GM21367 (cell line): ENCODE measurements around the gene PSEN2.
A peak's percentile ranks its signal among the peaks of the same experiment; 100 is the strongest.
"Not testable (repeated sequence)": the region's sequence is repeated elsewhere in the genome, so short reads cannot be mapped to it uniquely, and the experiment has no call there.

Experiments
- ATAC-seq: cut with Tn5 transposase; IDR thresholded peaks from one replicate; pipeline ENCODE4 v1.9.1; 2021; ENCODE audit not compliant: unreplicated experiment

Gene PSEN2

DNA sequence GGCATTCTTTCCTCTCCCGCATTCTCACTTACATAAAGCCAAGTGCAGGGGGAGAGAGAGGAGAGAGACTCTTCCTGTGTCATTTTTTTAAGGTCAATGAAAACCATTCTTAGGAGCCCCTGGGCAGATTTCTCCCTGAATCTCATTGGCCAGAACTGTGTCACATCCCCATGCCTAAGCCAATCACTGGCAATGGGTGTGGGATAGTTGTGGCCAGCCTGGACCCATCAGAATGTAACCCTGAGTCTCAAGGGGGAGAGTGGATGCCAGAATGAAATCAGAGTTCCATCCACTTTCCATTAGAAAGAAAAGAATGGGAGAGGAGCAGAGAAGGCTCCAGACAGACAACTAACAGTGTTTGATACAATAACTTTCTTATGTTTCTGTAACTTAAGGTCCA lies 38.5 kb downstream of the PSEN2 start:
- ATAC-seq = no peak

DNA sequence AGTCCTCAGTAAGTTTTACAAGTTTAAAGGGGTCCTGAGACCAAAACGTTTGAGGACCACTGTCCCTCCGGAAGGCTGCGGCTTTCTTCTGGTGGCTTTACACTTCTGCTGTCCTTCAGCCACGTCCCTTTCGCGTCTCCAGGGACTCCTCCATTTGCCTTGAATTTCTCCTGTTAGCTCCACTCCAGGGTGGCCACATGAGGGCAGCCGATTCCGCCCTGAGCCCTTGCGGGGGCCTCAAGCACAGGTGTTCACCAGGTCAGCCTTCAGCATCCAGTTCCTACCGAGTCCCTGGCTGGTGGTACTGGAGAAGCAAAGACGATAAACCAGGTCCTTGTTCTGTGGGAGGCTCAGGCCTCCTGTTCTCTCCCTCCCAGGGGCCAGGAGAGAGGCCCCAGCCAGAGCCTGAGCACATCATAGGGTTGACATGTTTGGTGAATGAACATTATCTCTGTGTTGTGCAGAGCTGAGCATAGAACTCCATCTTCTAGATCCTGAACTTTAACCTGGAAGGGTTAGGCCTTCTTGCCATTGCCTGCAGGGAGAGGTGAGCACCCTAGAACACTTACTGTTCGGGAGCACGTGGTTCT lies 42.3 kb downstream of the PSEN2 start:
- peak; percentile 57 for ATAC-seq

DNA sequence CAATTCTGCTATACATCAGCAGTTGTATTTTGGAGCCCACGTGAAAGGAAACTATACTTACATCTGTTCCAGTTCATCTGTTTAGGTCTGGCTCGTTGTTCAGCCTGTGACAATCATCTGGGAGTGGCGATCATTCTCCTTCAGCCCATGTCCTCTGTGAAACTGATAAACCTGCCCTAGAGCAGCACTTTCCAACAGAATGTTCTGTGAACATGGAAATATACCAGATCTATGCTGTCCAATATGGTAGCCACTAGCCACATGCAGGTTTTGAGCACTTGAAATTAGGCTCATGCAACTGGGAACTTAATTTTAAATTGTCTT lies 45.2 kb downstream of the PSEN2 start:
- peak; percentile 10 for ATAC-seq

DNA sequence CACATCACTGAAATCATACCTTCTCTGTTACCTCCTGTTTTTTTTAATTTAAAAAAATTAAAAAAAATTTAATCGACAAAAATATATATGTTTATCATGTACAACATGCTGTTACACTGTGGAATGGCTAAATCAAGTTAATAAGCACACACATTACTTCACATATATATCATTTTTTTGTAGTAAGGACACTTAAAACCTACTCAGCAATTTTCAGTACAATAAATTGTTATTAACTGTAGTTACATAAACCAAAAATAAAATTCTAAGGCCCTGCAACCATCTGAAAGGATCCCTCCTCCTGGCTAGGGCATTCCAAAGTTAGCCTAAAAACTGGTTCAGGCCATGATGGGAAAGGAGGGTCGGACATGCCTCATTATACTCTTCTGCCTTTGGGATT lies 46.1 kb downstream of the PSEN2 start:
- ATAC-seq = no peak

DNA sequence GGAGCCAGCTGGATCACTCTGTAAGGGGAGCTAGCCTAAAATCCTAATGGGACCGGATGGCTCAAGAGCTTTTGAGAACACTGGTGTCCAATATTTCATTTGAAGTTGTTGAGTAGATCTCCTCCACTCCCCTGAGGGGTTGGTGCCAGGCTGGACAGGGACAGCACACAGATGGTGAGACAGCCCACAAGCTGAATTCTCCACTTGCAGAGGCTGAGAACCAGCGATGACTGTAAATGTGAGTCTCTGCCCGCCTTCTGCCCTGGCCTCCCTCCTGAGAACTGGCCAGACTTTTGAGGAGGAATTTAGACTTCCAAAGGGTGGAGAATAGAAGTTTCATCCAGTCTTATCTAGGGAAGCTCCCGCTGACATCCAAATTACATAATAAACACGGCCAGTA lies 49.2 kb downstream of the PSEN2 start:
- no peak for ATAC-seq

DNA sequence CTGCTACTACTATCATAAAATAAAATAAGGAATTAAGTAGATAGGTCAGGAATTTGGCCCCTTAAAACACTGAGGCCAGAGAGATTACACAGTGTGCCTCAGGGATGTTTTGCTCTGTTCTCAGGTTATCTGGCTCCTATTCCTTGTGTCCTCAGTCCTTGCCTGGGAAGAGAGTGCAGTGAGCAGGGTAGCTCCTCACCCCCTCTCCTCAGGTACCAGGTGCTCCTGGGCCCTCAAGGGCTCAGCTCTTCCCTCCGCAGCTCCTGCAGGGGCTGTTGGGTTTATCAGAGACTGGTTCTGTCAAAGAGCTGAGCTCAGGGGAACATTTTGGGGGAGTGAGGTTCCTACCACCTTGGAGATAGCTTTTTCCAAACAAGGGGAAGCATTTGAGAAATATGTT lies 49.6 kb downstream of the PSEN2 start:
- ATAC-seq = no peak

DNA sequence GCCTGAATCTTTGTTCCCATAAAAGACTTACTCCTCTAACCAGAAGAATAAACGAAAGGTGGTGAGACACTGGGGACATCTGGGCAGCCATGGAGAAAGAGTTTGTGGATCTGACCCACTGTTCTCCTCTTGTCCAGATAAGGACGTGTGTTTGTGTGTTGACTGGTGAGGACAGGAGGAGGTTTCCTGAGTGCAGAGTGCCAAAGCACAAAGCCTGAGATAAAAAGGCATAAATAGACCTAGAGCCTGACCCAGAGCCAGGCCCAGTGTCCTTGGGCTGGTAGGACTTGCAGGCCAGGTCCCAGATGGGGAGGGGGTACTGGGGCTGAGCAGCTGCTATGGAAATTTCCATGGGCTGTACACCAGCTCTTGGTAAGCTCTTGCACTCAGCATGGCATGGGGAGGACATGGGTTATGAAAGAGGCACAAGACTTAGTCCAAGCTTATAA lies 50.1 kb downstream of the PSEN2 start:
- ATAC-seq = no peak

- no peak for ATAC-seq
These were observed 51.1 kb downstream of the PSEN2 start for GRCh38 chr1:226921504-226921903.

DNA sequence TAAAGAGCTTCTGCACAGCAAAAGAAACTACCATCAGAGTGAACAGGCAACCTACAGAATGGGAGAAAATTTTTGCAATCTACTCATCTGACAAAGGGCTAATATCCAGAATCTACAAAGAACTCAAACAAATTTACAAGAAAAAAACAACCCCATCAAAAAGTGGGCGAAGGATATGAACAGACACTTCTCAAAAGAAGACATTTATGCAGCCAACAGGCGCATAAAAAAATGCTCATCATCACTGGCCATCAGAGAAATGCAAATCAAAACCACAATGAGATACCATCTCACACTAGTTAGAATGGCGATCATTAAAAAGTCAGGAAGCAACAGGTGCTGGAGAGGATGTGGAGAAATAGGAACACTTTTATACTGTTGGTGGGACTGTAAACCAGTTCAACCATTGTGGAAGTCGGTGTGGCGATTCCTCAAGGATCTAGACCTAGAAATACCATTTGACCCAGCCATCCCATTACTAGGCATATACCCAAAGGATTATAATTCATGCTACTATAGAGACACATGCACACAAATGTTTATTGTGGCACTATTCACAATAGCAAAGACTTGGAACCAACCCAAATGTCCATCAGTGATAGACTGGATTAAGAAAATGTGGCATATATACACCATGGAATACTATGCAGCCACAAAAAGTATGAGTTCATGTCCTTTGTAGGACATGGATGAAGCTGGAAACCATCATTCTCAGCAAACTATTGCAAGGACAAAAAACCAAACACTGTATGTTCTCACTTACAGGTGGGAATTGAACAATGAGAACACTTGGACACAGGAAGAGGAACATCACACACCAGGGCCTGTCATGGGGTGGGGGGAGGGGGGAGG lies 59.1 kb downstream of the PSEN2 start:
- ATAC-seq = not testable (repeated sequence)

DNA sequence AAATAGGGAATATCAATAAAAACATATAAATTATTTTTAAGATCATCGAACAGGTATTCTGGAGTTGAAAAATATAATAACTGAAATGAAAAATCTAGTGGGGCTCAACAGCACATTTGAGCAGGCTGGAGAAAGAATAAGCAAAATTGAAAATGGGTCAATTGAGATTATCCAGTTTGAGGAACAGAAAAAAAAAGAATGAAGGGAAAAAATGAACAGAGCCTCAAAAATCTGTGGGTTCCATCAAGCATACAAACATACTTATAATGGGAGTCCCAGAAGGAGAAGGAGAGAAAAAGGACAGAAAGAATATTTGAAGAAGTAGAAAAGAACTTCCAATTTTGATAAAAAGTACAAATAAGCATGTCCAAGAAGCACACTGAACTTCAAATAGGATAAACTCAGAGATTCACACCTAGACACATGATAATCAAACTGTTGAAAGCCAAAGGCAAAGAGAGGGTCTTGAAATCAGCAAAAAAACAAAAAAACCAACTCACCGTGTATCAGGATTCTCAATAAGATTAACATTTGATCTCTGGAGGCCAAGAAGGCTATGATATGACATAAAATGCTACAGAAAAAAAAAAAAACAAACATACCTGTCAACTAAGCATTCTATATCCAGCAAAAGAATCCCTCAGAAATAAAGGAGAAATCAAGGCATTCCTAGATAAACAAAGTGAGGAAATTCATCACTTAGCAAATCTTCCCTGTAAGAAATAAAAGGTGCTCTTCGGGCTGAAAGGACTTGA lies 64.2 kb downstream of the PSEN2 start:
- ATAC-seq = no peak

- no peak for ATAC-seq
These were observed 67.7 kb downstream of the PSEN2 start for GRCh38 chr1:226937940-226938725.

DNA sequence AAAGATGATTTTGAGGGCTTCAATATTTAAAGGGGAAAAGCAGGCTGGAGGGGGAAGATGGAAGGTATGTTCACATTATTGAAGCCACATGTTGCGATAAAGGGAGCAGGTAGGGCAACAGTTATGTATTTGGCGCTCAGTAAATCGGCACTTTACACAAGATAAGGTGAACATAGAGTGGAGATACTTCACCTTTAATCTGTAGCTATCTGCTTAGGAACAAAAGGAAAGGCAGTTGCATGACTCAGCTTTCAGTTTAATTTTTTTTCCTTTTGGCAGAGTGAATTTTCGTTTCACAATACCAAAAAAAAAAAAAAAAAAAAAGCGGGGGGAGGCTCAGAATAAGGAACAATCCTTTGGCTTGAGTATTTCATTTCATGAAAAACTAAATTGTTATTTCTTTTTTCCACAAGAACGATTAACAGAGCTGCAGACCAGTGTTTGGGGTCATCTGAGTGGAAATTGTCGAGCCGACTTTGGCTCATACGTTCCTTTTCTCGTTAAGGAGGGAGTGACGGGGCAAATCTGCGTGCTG lies 68.6 kb downstream of the PSEN2 start:
- no peak for ATAC-seq

DNA sequence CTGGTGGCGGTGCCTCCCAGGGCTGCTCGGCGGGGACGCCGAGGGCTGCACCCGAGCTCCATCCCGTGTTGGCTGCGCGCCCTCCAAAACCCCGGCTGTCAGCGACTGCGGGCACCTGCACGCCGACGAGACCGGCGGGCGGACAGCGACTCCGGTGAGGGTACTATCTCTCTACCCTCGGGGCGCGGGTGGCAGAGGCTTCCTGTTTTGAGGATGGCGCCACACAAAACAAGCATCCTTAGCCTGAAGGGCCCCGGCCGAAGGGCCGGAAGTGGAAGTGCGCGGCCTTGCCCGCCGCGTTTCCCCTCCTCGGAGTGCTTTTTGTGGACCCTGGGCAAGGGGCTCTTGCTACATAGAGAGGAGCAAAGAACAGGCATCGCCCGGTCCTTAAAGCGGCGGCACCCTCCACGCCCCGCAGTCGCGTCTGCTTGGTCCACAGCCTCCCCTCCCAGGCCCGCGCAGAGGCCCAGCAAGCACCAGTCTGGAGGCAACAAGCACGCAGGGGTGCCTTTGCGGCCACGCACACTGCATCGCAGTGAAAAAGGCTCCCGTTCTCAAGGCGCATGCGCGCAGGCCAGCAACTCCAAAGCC lies 69.1 kb downstream of the PSEN2 start:
- peak; percentile 22 for ATAC-seq

DNA sequence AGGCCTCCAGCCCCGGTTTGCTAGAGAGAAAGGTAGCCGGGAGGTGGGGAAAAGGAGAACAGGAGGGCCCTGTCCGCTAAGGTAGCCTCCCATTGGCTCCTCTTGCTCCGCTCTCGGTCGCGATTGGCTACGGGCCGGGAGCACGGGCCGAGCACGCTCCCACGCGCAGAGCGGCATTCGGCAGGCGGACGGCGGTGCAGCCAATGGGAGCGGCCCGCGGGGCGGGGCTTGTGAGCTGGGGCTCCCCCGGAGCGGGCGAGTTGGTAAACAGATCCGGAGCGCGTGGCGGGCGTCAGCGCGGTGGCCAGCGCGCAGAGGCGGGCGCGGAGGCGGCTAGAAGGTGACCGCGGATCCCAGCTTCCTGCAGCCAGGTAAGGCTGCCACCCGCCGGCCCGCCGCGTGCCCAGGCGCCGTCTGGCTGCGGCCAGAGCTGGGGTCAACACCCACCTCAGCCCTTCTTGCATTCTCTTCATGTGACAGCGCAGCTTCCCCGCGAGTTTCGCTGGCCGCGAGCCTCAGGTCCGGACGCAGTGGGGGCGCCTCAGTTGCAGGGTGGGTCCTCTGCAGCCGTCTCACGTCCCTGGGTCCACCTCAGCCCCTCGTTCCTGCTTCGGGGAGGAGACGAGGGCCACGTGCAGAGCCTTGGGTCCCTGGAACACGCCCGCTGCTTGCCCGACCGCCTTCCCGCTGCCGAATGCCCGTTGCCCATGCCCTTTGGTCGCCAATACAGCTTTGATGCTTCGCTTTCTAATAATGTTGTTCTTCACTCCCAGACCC lies 69.8 kb downstream of the PSEN2 start, which contains the start of gene COQ8A:
Gene COQ8A (plus strand): TSS at position 266 of the 777 bp plus-strand sequence. CDS start 21,092 bp downstream, outside the sequence.
- ATAC-seq = peak; percentile 96

DNA sequence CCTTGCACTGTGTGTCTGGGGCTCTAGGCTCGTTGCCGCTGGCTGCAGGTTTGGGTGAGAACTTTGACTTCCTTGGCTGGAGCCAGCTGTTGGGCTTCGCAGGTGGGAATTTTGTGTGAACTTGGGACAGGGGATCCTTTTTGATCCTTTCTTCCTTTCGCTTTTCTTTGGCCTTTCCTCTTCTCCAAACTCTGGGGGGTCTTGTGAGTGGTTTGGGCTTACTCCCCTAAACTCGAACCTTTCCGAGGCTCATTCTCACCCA lies 70.3 kb downstream of the PSEN2 start:
- ATAC-seq = no peak

DNA sequence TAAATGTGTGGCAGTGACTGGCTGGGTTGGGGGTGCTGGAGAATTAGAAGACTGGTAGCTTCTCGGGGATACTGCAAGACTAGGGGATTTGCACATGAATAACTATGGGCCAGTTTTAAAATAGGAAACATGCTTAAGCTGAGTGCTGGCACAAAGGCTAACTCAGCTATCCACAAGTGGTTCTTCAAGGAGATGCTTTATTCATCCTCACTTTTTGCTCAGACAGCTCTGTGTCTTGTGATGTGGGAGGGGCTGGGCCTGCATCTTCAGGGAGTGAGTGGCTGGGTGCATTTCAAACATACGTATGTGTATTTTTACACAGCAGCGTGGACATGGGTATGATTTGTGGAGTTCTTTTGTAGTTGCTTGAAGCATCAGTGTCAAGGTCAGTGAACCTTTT lies 72.0 kb downstream of the PSEN2 start:
- no peak for ATAC-seq

GRCh38 chr1:226943156-226943555 lies 72.7 kb downstream of the PSEN2 start:
- no peak for ATAC-seq

DNA sequence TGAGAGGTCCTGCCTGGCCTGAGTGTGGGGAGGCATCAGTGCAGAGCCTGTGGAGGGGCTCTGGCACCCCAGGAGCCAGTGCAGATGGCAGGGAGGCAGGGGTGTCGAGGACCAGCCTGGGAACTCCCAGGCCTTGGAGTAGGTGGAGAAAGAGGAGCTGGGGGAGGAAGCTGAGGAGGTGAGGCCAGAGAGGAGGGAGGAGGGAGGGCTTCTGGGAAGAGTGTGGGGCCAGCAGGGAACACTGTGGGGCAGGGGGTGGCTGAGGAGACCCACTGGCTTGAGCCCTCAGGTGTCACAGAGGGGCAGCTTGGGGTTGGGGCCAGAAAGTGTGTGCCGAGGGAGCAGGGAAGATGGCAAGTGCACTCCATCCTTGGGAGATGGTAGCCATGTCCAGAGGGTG lies 73.5 kb downstream of the PSEN2 start:
- ATAC-seq = no peak

GRCh38 chr1:226945106-226945857 lies 74.9 kb downstream of the PSEN2 start:
- ATAC-seq = no peak
